HG03469 (cell line): ENCODE results near the gene SCTR.

Experiments used
- ATAC-seq: cut with Tn5 transposase; IDR thresholded peaks from one replicate; pipeline ENCODE4 v1.9.1; 2021; ENCODE audit warnings: mild to moderate bottlenecking, moderate library complexity, moderate number of reproducible peaks; ENCODE audit not compliant: unreplicated experiment

The SCTR gene

GRCh38 chr2:119488245-119489214 is 35.8 kb downstream of the SCTR start:
- no peak for ATAC-seq

GRCh38 chr2:119487434-119488244 is 36.6 kb downstream of the SCTR start:
- no peak for ATAC-seq

GRCh38 chr2:119486886-119487285 is 37.4 kb downstream of the SCTR start:
- no peak for ATAC-seq

- ATAC-seq: no peak
These were observed 38.0 kb downstream of the SCTR start for GRCh38 chr2:119486196-119486827.

GRCh38 chr2:119485336-119486110 is 38.8 kb downstream of the SCTR start:
- no peak for ATAC-seq

DNA sequence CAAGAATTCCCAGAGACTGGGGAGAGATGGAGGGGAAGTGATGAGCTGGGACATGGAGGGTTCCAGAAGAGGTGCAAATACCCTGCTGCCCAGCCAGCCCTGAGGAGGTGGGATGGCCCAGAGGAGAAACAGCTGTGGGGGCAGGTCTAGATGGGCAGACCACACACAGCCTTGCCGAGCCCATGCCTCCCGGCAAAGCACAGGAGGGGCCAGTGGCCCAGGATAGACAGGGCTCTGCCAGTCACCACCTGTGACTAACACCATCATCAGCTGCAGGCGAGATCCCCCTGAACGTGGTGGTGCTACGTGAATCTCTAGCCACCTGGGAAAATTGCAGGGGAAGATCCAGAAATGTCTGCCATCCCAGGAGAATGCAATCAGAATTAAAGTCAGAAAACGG is 39.4 kb downstream of the SCTR start:
- no peak for ATAC-seq

GRCh38 chr2:119483896-119484718 is 40.2 kb downstream of the SCTR start:
- ATAC-seq: no peak

- no peak for ATAC-seq
These were observed 40.9 kb downstream of the SCTR start for GRCh38 chr2:119483395-119483753.

GRCh38 chr2:119482481-119483394 is 41.5 kb downstream of the SCTR start:
- no peak for ATAC-seq

DNA sequence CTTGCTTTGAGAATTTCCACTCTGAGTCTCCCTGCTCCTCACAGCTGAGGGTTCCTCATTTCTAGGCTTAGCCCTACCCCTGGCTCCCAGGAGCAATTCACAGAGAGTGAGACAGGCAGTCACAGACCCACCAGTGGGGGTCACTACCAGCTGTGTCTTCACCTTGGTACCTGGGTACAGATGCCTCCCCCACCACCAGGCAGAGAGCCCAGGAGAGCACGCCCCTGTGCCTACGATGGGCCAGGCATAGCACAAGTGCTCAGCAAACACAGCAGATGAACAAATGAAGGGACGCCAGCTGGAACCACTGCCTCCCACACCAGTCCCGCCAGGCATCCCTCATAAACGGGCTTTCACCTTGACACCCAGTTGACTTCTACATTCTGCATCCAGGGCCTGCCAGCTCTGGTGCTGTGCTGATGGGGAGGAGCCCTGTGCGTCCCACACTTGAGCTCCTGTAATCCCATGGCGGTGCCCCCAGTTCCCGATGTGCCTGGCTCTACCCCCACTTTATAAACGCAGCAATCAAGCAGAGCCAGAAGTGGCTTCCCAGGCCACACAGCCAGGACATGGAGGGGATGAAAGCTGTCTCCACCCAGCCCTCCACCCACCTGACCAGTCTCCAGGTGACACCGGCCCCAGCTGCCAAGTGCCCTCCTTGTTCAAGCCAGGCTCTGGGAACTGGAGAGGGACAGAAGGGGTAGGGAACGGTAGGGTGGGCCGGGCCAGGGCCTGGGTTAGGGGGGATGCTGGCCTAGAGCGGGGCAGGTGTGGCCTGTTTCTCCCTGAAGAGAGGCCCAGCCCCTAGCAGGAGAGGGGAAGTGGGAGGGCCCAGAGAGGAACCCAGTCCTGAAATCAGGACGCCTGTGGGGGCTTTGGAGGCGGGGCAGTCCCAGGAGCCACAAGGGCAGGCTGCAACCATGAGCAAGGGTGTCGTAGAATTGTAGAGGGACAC is 42.5 kb downstream of the SCTR start:
- no peak for ATAC-seq

DNA sequence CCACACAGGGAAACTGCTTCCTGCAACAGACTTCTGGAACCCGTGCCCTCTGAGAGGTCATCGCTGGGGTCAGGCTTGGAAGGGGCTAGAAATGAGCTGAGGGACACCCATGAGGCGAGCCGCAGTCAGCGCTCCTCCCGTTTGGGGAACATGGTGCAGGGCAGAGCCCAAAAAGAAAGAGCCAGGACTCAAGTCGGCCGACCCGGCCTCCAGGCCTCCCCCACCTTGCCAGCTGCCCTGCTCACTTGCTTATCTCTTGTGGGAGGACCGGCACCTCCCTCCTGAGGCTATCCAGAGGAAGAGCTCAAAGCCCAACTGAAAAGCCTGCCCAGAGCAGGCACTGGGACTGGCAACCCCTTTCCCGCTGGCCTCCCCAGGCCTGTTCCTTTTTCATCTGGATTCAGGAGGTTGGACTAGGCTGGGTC is 43.6 kb downstream of the SCTR start:
- no peak for ATAC-seq

DNA sequence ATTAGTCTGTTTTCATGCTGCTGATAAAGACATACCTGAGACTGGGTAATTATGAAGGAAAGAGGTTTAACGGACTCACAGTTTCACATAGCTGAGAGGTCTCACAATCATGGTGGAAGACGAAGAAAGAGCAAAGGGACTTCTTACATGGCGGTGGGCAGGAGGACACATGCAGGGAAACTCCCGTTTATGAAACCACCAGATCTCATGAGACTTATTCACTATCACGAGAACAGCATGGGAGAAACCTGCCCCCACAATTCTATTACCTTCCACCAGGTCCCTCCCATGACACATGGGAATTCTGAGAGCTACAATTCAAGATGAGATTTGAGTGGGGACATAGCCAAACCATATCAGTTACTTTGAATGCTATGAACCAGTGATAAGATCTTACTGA is 44.1 kb downstream of the SCTR start:
- no peak for ATAC-seq

GRCh38 chr2:119478978-119479295 is 45.3 kb downstream of the SCTR start:
- no peak for ATAC-seq

- no peak for ATAC-seq
These were observed 45.9 kb downstream of the SCTR start for GRCh38 chr2:119478188-119478977.

DNA sequence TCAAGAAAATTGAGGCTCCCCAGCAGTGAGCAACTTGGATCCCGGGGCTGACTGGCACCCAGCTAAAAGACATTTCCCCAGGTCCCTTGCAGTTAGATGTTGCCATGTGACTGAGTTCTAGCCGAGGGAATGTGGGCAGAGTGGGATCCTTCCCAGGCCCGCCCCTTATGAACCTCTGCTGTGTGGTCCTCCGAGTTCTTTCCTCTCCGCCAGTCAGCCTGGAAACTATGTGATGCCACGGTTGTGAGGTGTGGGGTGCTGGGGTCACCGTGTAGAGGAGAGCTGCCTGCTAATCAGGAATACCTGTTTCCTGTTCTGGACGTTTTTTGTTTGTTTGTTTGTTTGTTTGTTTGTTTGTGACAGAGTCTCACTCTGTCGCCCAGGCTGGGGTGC is 47.2 kb downstream of the SCTR start:
- ATAC-seq: no peak

GRCh38 chr2:119476301-119477112 is 47.8 kb downstream of the SCTR start:
- no peak for ATAC-seq
